Measurements from ENCODE around the gene CAMK2G.

DNA sequence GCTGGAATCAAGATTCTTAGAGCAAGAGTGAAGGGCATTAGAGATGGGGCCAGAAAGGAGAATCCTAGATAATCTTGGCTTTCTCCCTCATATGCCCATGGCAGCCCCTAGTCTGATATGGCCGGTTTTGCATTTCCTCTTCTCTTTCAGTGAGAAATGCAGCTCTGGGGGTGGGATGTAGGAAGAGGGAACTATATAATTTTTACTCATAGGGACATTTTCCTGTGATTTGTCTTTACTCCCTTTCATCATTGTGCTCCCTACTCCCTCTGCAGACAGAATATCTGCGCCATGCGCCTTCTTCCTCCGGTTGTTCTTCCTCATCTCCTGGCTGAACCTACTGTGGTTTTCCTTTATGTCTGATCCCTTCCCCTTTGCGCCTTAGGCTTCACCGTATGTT lies 109.3 kb downstream of the CAMK2G start:
- TF ChIP-seq, protein P1, sequence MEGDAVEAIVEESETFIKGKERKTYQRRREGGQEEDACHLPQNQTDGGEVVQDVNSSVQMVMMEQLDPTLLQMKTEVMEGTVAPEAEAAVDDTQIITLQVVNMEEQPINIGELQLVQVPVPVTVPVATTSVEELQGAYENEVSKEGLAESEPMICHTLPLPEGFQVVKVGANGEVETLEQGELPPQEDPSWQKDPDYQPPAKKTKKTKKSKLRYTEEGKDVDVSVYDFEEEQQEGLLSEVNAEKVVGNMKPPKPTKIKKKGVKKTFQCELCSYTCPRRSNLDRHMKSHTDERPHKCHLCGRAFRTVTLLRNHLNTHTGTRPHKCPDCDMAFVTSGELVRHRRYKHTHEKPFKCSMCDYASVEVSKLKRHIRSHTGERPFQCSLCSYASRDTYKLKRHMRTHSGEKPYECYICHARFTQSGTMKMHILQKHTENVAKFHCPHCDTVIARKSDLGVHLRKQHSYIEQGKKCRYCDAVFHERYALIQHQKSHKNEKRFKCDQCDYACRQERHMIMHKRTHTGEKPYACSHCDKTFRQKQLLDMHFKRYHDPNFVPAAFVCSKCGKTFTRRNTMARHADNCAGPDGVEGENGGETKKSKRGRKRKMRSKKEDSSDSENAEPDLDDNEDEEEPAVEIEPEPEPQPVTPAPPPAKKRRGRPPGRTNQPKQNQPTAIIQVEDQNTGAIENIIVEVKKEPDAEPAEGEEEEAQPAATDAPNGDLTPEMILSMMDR (IDR thresholded peaks at IDR 0.05) = no peak
- TF ChIP-seq EZH2 (IDR thresholded peaks at IDR 0.05) = no peak

Data from neural progenitor cell (in vitro differentiated cells).